ENCODE data around the gene SAV1.
"Not testable (repeated sequence)": the region's sequence is repeated elsewhere in the genome, so short reads cannot be mapped to it uniquely, and the experiment has no call there.

The SAV1 gene

GRCh38 chr14:50635141-50635540 lies 33.0 kb downstream of the SAV1 start:
- DNase-seq (ENCODE audit: low spot score), result no peak
- TF ChIP-seq CTCF (IDR thresholded peaks at IDR 0.05; ENCODE audit: extremely low read depth, missing control alignments), result no peak

GRCh38 chr14:50633954-50634353 lies 34.2 kb downstream of the SAV1 start:
- DNase-seq (ENCODE audit: low spot score), result no peak
- TF ChIP-seq CTCF (IDR thresholded peaks at IDR 0.05; ENCODE audit: extremely low read depth, missing control alignments), result no peak

GRCh38 chr14:50631408-50631821 lies 36.7 kb downstream of the SAV1 start:
- no peak for TF ChIP-seq CTCF (IDR thresholded peaks at IDR 0.05; ENCODE audit: extremely low read depth, missing control alignments)
- DNase-seq (ENCODE audit: low spot score), result no peak

- DNase-seq (ENCODE audit: low spot score), result not testable (repeated sequence)
Measured at GRCh38 chr14:50624947-50625346, 43.2 kb downstream of the SAV1 start.

GRCh38 chr14:50624447-50624846 lies 43.7 kb downstream of the SAV1 start:
- no peak for DNase-seq (ENCODE audit: low spot score)
- TF ChIP-seq CTCF (IDR thresholded peaks at IDR 0.05; ENCODE audit: extremely low read depth, missing control alignments), result no peak

- no peak for DNase-seq (ENCODE audit: low spot score)
- no peak for TF ChIP-seq CTCF (IDR thresholded peaks at IDR 0.05; ENCODE audit: extremely low read depth, missing control alignments)
Measured at GRCh38 chr14:50622978-50623377, 45.1 kb downstream of the SAV1 start.

- DNase-seq (ENCODE audit: low spot score), result no peak
- no peak for TF ChIP-seq CTCF (IDR thresholded peaks at IDR 0.05; ENCODE audit: extremely low read depth, missing control alignments)
Measured at GRCh38 chr14:50620341-50620740, 47.8 kb downstream of the SAV1 start.

- peak; percentile 46 for TF ChIP-seq CTCF (IDR thresholded peaks at IDR 0.05; ENCODE audit: extremely low read depth, missing control alignments)
- DNase-seq (ENCODE audit: low spot score), result peak; percentile 48
Measured at GRCh38 chr14:50619569-50620141, 48.5 kb downstream of the SAV1 start.
